GM21825 (cell line): Measurements from ENCODE around the gene SSH2.
"Not testable (repeated sequence)": the region's sequence is repeated elsewhere in the genome, so short reads cannot be mapped to it uniquely, and the experiment has no call there.

Experiments
- ATAC-seq: cut with Tn5 transposase; IDR thresholded peaks from one replicate; pipeline ENCODE4 v1.9.1; 2021; ENCODE audit warnings: mild to moderate bottlenecking, moderate library complexity; ENCODE audit not compliant: unreplicated experiment

Gene SSH2

DNA sequence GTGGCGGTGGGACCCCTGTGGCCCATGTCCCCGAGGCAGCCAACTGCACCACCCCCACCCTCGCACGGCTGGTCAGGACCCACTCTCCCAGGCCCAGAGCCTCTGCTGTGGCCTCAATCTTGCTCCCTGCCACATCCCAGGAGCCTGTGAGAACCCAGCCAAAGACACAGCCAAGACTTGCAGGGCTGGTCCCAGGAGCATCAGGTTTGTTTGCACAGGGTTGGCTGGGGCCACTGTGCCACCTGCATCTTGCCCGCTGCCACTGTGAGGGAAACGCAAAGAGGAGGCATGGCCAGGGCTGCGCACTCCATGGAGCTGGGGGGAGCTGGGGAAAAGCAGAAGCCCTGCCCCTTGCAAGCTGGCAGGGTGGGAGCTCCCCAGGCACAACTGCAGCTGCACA lies 92.5 kb downstream of the SSH2 start:
- no peak for ATAC-seq

DNA sequence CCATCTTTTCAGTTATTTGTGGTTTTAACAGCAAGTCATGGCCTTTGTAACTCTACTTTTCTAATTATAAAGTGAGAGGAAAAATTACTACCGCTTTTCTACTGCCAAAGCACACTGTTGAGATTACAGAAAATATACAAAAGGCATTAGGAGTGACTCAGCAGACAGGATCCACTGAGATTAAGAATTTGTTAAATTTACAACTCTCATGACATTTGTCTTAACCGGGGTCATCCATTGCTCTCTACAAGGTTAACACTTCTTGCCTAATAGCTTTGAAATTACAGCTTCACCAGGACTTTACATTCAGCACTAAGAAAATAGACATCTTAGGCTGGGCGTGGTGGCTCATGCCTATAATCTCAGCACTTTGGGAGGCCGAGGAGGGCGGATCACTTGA lies 93.4 kb downstream of the SSH2 start:
- no peak for ATAC-seq

DNA sequence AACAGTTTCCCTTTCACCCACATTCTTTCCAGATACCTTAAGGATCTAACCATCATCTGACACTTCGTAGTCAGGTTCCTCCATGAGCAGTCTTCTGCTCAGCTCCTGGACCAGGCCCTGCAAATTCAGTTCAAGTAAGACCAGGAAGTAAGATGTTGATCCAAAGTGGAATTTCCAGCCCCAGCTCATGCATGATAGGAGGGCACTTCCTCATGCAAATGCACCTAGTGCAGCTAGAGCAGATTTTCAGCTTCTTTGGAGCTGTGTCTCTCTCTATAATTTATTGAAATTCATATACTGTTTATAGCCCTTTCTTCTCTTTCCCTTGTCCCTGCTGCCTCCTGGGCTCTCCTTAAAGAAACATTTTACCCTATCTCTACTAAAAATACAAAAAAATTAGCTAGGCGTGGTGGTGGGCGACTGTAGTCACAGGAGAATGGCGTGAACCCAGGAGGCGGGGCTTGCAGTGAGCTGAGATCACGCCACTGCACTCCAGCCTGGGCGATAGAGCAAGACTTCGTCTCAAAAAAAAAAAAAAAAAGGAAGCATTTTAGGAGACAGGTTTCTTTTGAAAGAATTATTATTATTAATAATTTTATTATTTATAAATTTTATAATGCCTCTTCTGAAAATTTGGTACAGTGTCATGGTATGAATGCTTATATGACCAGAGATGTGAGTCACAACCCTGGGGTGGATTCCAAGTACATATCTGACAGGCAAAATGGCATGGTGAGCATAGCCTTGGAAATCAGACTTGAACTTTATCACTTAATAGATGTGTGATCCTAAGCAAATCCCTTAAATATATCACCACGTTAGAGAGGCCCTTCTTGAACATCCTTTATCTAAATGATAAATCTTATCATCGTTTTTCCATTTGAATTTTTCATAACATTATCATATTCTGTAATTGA lies 94.3 kb downstream of the SSH2 start:
- ATAC-seq, result no peak

DNA sequence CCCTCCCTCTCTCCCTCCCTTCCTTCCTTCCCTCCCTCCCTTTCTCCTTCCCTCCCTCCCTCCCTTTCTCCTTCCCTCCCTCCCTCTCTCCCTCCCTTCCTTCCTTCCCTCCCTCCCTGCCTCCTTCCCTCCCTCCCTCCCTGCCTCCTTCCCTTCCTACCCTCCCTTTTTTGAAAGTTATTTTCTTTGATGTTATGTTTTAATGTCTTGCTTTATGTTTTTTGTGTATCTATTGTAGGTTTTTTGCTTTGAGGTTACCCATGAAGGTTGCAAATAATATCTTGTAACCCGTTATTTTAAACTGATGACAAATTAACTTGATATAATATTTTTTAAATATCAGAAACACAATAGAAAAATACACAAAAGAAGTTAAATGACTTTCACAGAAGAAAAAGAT lies 96.2 kb downstream of the SSH2 start:
- no peak for ATAC-seq

DNA sequence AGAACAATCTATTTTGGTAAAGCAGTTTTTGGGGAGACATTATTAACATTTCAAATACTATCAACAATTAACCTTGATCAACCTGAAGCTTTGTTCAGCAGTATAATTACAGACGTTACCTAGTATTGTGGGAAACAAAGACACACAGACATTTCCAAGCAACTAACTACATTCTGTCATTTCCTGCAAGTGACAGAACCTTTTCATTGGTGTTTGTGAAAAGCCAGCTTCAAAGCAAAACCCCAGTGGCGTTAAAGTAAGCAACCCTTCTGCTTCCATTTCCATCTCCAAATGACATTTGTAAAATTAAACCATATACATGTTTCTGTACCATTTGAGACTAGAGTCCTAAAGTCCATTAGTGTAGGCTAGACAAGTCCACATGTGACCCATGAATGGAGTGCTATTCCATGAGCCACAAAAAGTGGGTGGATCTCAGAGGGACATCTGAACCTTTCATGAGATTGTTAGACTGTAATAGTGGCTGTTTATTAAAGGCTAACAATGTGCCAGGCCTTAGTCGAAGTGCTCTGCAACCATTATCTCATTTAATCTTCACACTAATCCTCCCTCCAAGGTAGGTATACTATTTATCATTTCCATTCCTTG lies 101.2 kb downstream of the SSH2 start:
- no peak for ATAC-seq

DNA sequence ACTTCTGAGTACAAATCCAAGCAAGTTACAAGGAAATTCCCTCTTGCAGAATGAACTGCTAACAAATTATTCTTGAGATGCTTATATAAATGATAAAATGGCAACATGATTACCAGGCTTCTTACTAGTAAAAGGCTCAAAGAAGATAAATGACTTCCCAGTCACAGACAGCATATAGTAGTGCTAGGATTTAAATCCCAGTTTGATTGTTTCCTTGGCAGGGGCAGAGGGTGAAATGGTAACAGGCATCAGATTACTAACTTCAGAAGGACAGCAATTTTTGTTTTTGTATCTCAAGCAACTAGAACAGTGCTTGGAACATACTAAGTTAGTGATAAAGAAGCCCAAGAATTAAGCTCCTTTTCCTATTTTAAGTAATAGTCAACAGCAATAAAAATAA lies 102.8 kb downstream of the SSH2 start:
- no peak for ATAC-seq

DNA sequence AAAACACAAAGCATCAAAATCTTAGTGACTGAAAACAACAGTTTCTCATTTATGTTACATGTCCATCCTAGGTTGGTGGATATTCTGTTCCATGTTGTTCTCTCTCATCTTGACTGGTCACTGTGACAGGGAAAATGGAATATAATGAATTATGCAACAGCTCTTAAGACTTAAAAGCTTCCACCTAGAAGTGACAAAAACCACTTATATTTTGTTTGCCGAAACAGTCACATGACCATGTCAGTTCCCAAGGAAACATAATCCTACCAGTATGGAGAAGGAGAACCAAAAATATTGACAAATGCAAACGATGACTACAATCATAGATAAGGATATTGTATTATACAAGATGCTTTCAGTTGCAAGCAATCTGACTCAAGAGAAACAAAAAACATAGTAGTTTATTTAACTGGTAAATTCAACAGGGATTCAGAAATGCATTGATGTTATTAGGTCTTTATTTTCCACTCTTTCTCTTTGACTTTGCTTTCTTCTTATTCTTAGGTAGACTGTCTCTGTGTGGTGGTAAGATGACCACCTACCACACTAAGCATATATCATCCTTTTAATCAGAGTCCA lies 103.8 kb downstream of the SSH2 start:
- no peak for ATAC-seq

DNA sequence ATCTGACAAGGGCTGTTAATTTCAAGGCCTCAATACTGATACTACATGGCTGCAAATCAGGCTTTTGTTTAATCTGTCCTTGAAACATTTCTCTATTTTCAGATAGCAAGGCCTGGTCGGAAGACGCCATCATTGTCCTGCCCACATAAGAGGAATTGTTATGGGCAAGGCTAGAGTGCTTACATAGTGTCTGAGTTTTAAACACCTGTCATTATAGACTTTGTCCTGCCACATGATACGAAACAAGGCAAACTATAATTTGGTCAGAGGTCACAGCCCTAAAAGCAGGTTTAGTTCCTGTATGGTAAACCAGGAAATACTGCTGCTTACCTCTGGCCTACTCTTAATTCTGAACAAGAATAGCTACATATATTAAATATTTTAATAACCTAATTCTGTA lies 104.4 kb downstream of the SSH2 start:
- no peak for ATAC-seq

DNA sequence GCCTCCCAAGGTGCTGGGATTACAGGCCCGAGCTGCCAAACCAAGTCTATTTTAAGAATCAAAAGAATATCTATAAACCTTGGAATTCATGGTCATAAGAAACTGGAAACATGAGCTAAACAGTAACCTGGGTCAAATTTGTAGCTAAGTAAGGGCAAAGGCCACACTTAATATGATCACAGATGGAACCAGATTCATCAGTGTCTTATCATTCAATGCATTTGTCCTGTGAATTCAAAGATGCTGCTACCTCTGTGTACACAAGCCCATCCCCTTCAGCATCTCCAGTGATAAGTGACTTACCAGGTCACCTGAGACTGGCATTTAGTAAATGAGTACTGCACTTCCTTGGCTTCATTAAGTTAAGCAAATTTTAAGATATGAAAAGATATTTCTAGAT lies 108.1 kb downstream of the SSH2 start:
- ATAC-seq, result no peak

DNA sequence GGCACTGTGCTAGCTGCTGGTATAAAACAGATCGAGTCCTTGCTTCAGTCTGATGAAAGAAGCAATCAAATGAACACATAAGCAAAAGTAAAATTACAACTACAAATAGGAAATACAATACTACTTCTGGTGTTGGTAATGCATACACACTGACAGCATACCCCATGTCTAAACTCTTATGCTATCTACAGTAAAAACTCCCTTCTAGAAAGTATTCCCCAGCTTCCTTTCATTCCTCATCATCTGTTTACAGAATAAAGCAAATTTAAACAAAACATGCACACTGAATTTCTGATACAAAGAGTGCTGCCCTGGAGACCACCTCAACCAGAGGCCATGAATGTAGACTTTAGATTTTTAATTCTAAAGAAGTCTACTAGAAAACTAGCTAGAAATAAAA lies 109.6 kb downstream of the SSH2 start:
- ATAC-seq, result no peak

DNA sequence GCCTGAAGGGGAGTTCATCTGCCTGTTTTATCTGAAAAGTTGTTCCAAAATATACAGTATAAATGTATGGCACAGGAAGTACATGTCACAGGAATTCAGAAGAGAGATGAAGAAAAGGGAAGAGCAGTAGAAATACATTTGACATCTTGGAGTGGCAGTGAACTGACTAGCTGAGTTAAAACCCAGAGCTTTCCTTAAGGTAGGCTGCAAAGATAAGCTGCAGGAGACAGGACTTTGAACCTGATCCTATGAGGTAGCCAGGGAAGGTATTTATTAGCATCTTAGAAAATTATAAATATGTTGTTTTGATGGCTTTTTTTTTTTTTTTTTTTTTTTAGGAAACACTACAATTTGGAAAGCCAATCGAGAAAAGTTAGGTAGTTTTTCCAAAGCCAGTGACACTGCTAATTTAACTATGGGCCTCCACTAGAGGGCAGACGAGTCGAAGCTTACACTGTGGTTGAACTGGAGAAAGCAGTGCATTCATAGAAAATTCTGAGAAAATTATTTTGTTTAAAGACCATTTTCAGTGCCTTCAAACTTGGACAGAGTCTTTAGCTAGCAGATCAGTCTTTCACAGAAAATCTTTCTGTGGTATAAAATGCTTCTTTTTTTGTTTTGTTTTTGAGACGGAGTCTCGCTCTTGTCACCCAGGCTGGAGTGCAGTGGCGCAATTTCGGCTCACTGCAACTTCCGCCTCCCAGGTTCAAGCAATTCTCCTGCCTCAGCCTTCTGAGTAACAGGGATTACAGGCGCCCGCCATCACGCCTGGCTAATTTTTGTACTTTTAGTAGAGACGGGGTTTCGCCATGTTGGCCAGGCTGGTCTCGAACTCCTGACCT lies 122.3 kb downstream of the SSH2 start:
- peak; percentile 50 for ATAC-seq

DNA sequence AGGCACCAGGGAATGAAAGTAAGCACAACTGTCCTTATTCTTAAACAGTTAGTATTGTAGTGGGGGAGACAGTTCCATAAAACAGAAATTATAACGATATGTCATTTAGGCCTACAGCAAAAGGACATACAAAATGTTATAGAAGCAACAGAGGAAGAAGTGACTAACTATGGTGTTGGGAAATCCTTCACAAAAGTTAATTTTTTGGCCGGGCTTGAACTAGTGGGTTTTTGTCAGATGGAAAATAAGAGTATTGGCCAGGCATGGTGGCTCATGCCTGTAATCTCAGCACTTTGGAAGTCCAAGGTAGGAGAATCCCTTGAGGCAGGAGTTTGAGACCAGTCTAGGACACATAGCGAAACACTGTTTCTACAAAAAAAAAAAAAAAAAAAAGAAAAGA lies 127.8 kb downstream of the SSH2 start:
- ATAC-seq, result no peak

DNA sequence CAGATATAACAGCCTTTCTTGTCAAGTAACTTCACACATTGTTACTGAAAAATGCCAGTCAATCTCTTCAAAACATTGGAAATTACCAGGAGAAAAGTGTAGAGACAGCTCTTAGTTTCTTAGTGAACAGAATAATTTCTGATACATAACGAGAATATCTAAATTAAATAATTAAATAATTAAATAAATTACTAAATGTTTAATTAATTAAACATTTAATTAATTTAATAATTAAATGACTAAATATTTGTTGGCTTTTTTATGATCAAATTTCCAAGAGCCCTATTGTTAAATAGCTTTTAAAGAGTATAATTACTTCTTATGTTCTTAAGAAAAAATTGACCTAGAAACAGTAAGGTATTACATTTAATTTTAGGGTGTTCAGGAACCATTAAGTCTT lies 129.6 kb downstream of the SSH2 start:
- ATAC-seq, result no peak

DNA sequence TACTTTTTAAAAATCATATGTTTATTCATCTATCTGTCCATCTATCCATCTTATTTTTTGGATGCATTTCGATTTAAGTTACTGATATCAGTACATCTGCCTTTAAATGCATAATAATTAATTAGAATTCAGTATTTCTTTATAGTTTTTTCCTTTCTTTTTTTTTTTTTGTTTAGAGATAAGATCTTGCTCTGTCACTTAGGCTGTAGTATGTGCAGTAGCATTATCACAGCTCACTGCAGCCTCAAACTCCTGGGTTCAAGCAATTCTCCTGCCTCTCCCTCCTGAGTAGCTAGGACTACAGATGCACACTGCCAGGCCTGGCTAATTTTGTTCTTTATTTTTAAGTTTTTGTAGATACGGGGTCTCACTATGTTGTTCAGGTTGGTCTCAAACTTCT lies 133.4 kb downstream of the SSH2 start:
- no peak for ATAC-seq

DNA sequence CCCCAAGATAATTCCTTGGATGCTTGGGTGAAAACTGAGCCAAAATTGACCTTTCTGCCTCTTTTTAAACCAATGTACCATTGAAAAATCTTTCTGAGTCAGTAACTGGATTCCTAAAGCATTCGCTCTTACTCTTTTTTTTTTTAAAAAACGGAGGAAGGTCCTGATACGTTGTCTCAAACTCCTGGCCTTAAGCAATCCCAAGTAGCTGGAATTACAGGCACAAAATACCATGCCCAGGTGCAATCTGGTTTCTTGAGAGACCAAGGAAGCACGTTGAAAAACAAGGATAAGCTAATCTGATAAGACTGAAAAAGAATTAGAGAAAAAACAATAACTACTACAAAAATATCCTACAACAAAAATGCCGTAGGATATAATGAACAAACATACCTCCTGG lies 136.5 kb downstream of the SSH2 start:
- no peak for ATAC-seq

DNA sequence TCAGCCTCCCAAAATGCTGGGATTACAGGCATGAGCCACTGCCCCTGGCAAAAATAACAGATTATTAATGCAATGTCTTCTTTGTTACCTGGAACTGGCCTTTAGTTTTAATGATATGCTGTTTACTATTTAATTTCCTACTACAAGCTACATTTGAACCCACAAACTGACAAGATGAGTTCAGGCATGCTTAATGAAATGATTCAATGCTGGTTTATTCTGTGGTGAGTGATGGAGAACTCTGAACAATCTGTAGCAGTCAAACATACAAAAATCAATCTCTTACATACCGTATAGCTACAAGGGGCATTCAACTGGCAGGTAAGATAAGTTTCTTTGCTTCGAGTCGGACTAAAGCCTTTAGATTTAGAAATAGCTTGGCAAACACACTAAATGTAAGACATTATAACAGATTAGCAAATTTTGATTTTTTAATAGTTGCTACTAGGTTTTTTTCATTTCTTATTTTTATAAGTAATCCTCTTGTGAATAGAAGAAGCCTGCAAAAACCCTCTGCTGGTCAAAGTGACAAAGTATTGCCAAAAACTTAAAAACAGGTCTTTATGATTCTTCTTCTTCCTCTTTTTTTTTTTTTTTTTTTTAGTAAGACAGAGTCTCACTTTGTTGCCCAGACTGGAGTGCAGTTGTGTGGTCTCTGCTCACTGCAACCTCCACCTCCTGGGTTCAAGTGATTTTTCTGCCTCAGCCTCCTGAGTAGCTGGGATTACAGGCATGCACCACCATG lies 138.5 kb downstream of the SSH2 start:
- ATAC-seq, result no peak

DNA sequence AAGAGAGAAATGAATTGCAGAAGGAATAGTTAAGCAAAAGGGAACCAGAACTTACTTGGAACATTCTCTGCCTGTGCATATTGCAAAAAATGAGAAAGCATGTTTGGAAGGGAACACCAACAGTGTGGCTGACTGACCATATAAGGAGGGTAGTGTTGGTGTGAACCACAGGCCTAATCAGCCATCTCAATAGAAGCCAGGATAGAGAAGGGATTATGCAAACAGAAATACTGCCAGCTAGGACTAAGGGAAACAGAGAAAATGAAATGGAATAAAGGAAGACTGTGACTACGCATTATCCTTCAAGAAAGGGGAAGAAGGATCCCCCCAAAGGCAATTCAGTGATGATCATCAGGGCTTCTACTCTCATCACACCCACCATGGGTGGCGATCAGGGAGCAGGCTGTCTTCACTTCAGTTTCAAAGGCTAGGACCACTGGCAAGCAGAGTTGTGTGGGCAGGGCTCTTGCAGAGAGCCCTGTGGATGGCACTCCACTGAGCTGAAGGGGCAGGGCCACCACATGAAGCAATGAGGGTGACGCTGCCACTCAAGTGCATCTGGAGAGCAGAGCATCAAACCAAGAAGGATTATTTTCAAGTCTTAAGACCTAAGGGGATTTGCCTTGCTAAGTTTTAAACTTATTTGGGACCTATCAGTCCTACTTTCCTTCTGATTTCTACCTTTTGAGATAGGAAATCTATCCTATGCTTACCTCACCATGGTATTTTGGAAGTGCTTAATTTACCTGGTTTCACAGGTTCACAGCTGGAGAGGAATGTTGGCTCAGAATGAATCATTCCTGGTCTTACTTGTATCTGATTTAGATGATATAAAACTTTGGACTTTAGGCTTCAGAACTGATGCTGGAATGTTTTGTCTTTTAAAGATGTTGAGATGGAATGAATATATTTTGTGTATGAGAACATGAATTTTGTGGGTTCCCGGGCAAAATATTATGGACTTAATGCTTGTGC lies 140.5 kb downstream of the SSH2 start:
- ATAC-seq, result no peak

DNA sequence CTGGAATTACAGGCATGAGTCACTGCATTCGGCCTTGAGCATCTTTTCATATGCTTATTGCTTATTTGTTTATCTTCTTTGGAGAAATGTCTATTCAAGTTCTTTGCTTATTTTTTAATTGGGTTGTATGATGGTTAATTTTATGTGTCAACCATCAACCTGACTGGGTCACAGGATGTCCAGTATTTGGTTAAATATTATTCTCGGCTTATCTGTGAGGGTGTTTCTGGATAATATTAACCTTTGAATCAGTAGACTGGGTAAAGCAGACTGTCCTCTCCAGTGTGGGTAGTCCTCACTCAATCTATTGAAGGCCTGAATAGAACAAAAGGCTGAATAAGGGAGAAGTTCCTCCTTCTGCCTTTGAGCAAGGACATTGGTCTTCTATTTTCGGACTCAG lies 142.0 kb downstream of the SSH2 start:
- no peak for ATAC-seq

DNA sequence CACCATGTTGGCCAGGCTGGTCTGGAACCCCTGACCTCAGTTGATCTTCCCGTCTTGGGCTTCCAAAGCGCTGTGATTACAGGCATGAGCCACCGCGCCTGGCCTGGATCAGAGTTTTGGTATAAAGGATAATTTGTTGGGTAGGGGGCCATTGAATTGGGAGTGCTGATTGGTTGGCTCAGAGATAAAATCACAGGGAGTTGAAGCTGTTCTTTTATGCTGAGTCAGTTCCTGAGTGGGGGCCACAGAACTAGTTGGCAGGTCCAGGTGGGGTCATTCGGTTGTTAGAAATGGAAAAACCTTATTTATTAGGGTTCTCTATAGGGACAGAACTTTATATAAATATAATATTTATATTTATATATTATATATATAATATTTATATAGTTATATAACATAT lies 147.1 kb downstream of the SSH2 start:
- ATAC-seq, result no peak

DNA sequence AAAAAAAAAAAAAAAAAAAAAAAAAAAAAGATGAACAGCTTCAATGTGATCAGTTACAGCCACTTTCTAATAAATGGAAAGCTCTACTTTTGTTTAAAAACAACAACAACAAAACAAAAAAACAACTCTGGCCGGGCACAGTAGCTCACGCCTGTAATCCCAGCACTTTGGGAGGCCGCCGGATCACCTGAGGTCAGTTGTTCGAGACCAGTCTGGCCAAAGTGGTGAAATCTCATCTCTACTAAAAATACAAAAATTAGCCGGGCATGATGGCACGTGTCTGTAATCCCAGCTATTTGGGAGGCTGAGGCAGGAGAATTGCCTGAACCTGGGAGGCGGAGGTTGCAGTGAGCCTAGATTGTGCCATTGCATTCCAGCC lies 150.2 kb downstream of the SSH2 start:
- not testable (repeated sequence) for ATAC-seq
